ENCODE results near the gene SPATA6L.

Gene SPATA6L

GRCh38 chr9:4665357-4665756, 923 bp downstream of the SPATA6L start:
- Histone ChIP-seq H2BK5ac (ENCODE audit: low read length) (no peak overlapping the region), H3K27ac (ENCODE audit: low read depth, low read length) (no peak overlapping the region), H2BK120ac (ENCODE audit: low read depth, low read length) (no peak overlapping the region), H3K18ac (ENCODE audit: low read length) (no peak overlapping the region), H3K4me3 (ENCODE audit: low read length) (no peak overlapping the region), H3K4ac (ENCODE audit: low read depth, low read length) (no peak overlapping the region), H3K56ac (ENCODE audit: low read length) (no peak overlapping the region), H2BK15ac (replicated peaks; ENCODE audit: low read depth) (no peak overlapping the region), H3K79me2 (ENCODE audit: control insufficient read depth, insufficient read depth, low read length) (no peaks in the 10 kb centered on the region), H3K4me2 (ENCODE audit: low read length) (no peak overlapping the region), H4K5ac (ENCODE audit: low read length) (no peak overlapping the region), H3K79me1 (ENCODE audit: low read length) (peaks cover 3% of the 10 kb centered on the region), H3K36me3 (ENCODE audit: control insufficient read depth, insufficient read depth, low read length) (no peaks in the 10 kb centered on the region), H2AK5ac (ENCODE audit: low read length) (no peak overlapping the region), H3K27me3 (ENCODE audit: insufficient read depth, low read length, poor library complexity) (no peaks in the 10 kb centered on the region), H4K8ac (ENCODE audit: low read depth, low read length) (no peak overlapping the region), H3K4me1 (ENCODE audit: control insufficient read depth, low read depth, low read length) (peaks cover 8% of the 10 kb centered on the region), H3K23ac (ENCODE audit: low read length) (no peak overlapping the region), H3K9ac (ENCODE audit: low read length) (no peak overlapping the region)
- no CpG with 5 or more reads among the region's 2 CpGs for WGBS (ENCODE audit: extremely low coverage, insufficient coverage, low lambda C conversion rate)
- DNase-seq, result peak; percentile 54

- Histone ChIP-seq H2BK5ac (ENCODE audit: low read length) (no peak overlapping the region), H3K56ac (ENCODE audit: low read length) (no peak overlapping the region), H3K79me2 (ENCODE audit: control insufficient read depth, insufficient read depth, low read length) (no peaks in the 10 kb centered on the region), H2BK15ac (replicated peaks; ENCODE audit: low read depth) (no peak overlapping the region), H4K5ac (ENCODE audit: low read length) (no peak overlapping the region), H3K27ac (ENCODE audit: low read depth, low read length) (no peak overlapping the region), H3K23ac (ENCODE audit: low read length) (no peak overlapping the region), H3K27me3 (ENCODE audit: insufficient read depth, low read length, poor library complexity) (no peaks in the 10 kb centered on the region), H3K9ac (ENCODE audit: low read length) (peak overlapping the region; percentile 15), H2BK120ac (ENCODE audit: low read depth, low read length) (no peak overlapping the region), H2AK5ac (ENCODE audit: low read length) (no peak overlapping the region), H3K4me3 (ENCODE audit: low read length) (no peak overlapping the region), H3K18ac (ENCODE audit: low read length) (no peak overlapping the region), H3K79me1 (ENCODE audit: low read length) (peaks cover 3% of the 10 kb centered on the region), H3K36me3 (ENCODE audit: control insufficient read depth, insufficient read depth, low read length) (no peaks in the 10 kb centered on the region), H3K4ac (ENCODE audit: low read depth, low read length) (no peak overlapping the region), H3K4me1 (ENCODE audit: control insufficient read depth, low read depth, low read length) (peaks cover 8% of the 10 kb centered on the region), H4K8ac (ENCODE audit: low read depth, low read length) (no peak overlapping the region), H3K4me2 (ENCODE audit: low read length) (peak overlapping the region; percentile 12)
- DNase-seq, result no peak
- no CpG with 5 or more reads among the region's 3 CpGs for WGBS (ENCODE audit: extremely low coverage, insufficient coverage, low lambda C conversion rate)
Measured at GRCh38 chr9:4663956-4664355, 2.3 kb downstream of the SPATA6L start.

- Histone ChIP-seq H3K18ac (ENCODE audit: low read length) (no peak overlapping the region), H2BK15ac (replicated peaks; ENCODE audit: low read depth) (no peak overlapping the region), H2BK120ac (ENCODE audit: low read depth, low read length) (no peak overlapping the region), H4K5ac (ENCODE audit: low read length) (no peak overlapping the region), H3K27ac (ENCODE audit: low read depth, low read length) (no peak overlapping the region), H3K4me3 (ENCODE audit: low read length) (no peak overlapping the region), H3K23ac (ENCODE audit: low read length) (no peak overlapping the region), H3K4ac (ENCODE audit: low read depth, low read length) (no peak overlapping the region), H3K79me1 (ENCODE audit: low read length) (peaks cover 3% of the 10 kb centered on the region), H4K8ac (ENCODE audit: low read depth, low read length) (no peak overlapping the region), H3K4me2 (ENCODE audit: low read length) (peak overlapping the region; percentile 73), H3K56ac (ENCODE audit: low read length) (peak overlapping the region; percentile 91), H3K27me3 (ENCODE audit: insufficient read depth, low read length, poor library complexity) (no peaks in the 10 kb centered on the region), H3K9ac (ENCODE audit: low read length) (peak overlapping the region; percentile 67), H2AK5ac (ENCODE audit: low read length) (no peak overlapping the region), H3K79me2 (ENCODE audit: control insufficient read depth, insufficient read depth, low read length) (no peaks in the 10 kb centered on the region), H2BK5ac (ENCODE audit: low read length) (no peak overlapping the region), H3K36me3 (ENCODE audit: control insufficient read depth, insufficient read depth, low read length) (no peaks in the 10 kb centered on the region), H3K4me1 (ENCODE audit: control insufficient read depth, low read depth, low read length) (peaks cover 8% of the 10 kb centered on the region)
- DNase-seq, result peak; percentile 61
- WGBS (ENCODE audit: extremely low coverage, insufficient coverage, low lambda C conversion rate), result no CpG with 5 or more reads among the region's 13 CpGs
Measured at GRCh38 chr9:4662989-4663792, 3.1 kb downstream of the SPATA6L start.

DNA sequence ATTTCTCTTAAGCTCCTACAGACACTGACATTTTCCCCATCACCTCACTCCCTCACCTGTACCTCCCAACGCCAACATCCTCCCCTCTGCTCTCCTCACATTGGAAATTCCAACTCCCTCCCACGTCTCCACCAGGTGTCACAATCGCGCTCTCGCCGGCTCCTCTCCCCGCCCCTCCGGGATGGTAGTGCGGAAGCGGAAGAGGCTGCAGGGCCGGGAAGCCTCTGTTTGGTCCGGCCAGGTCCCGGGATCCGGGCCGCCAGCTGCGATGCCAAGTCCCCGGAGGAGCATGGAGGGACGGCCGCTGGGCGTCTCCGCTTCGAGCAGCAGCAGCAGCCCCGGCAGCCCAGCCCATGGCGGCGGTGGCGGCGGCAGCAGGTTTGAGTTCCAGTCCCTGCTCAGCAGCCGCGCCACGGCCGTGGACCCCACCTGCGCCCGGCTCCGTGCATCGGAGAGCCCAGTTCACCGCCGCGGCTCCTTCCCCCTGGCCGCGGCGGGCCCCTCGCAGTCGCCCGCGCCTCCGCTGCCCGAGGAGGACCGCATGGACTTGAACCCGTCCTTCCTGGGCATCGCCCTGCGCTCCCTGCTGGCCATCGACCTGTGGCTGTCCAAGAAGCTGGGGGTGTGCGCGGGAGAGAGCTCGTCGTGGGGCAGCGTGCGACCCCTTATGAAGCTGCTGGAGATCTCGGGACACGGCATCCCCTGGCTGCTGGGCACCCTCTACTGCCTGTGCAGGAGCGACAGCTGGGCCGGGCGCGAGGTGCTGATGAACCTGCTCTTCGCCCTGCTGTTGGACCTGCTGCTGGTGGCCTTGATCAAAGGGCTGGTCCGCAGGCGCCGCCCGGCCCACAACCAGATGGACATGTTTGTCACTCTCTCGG, 3.9 kb downstream of the SPATA6L start, which contains the start of gene PLPP6:
TSS of gene PLPP6 (plus strand) at position 187 of the 881 bp plus-strand sequence. CDS start at position 269, 82 bp downstream.
- peak within 1 kb of the TSS; percentile 8 for H3K4ac ChIP-seq (ENCODE audit: low read depth, low read length)
- peak; percentile 97 for DNase-seq
- no CpG with 5 or more reads among the region's 70 CpGs for WGBS (ENCODE audit: extremely low coverage, insufficient coverage, low lambda C conversion rate)

GRCh38 chr9:4661611-4662010, 4.7 kb downstream of the SPATA6L start:
- H2BK120ac ChIP-seq (ENCODE audit: low read depth, low read length), result no peak overlapping the region
- no peak overlapping the region for H3K4me3 ChIP-seq (ENCODE audit: low read length)
- H3K27me3 ChIP-seq (ENCODE audit: insufficient read depth, low read length, poor library complexity), result no peaks in the 10 kb centered on the region
- H3K79me1 ChIP-seq (ENCODE audit: low read length), result peaks cover 3% of the 10 kb centered on the region
- no peak overlapping the region for H2BK15ac ChIP-seq (replicated peaks; ENCODE audit: low read depth)
- H4K8ac ChIP-seq (ENCODE audit: low read depth, low read length), result no peak overlapping the region
- DNase-seq, result no peak
- WGBS (ENCODE audit: extremely low coverage, insufficient coverage, low lambda C conversion rate), result no CpG with 5 or more reads among the region's 5 CpGs
- H3K56ac ChIP-seq (ENCODE audit: low read length), result no peak overlapping the region
- no peak overlapping the region for H4K5ac ChIP-seq (ENCODE audit: low read length)
- H3K4ac ChIP-seq (ENCODE audit: low read depth, low read length), result no peak overlapping the region
- no peak overlapping the region for H2AK5ac ChIP-seq (ENCODE audit: low read length)
- no peak overlapping the region for H3K23ac ChIP-seq (ENCODE audit: low read length)
- H3K4me1 ChIP-seq (ENCODE audit: control insufficient read depth, low read depth, low read length), result peaks cover 8% of the 10 kb centered on the region
- H3K18ac ChIP-seq (ENCODE audit: low read length), result no peak overlapping the region
- no peaks in the 10 kb centered on the region for H3K36me3 ChIP-seq (ENCODE audit: control insufficient read depth, insufficient read depth, low read length)
- no peak overlapping the region for H3K27ac ChIP-seq (ENCODE audit: low read depth, low read length)
- no peak overlapping the region for H3K9ac ChIP-seq (ENCODE audit: low read length)
- no peak overlapping the region for H2BK5ac ChIP-seq (ENCODE audit: low read length)
- H3K79me2 ChIP-seq (ENCODE audit: control insufficient read depth, insufficient read depth, low read length), result no peaks in the 10 kb centered on the region
- no peak overlapping the region for H3K4me2 ChIP-seq (ENCODE audit: low read length)

More for the DNA sequence above, 3.9 kb downstream of the SPATA6L start, which contains the start of gene PLPP6:
- Histone ChIP-seq H3K23ac (ENCODE audit: low read length) (no peak within 1 kb of the TSS), H3K79me1 (ENCODE audit: low read length) (peaks cover 3% of the 10 kb centered on the region), H3K27ac (ENCODE audit: low read depth, low read length) (peak within 1 kb of the TSS; percentile 18), H3K4me3 (ENCODE audit: low read length) (peak within 1 kb of the TSS; percentile 67), H3K56ac (ENCODE audit: low read length) (peak within 1 kb of the TSS; percentile 91), H4K8ac (ENCODE audit: low read depth, low read length) (peak within 1 kb of the TSS; percentile 57), H3K36me3 (ENCODE audit: control insufficient read depth, insufficient read depth, low read length) (no peaks in the 10 kb centered on the region), H3K79me2 (ENCODE audit: control insufficient read depth, insufficient read depth, low read length) (no peaks in the 10 kb centered on the region), H3K9ac (ENCODE audit: low read length) (peak within 1 kb of the TSS; percentile 67), H4K5ac (ENCODE audit: low read length) (no peak within 1 kb of the TSS), H2BK5ac (ENCODE audit: low read length) (peak within 1 kb of the TSS; percentile 40), H3K4me1 (ENCODE audit: control insufficient read depth, low read depth, low read length) (peaks cover 8% of the 10 kb centered on the region), H3K4me2 (ENCODE audit: low read length) (peak within 1 kb of the TSS; percentile 73), H2BK15ac (replicated peaks; ENCODE audit: low read depth) (no peak within 1 kb of the TSS), H2AK5ac (ENCODE audit: low read length) (no peak within 1 kb of the TSS), H2BK120ac (ENCODE audit: low read depth, low read length) (no peak within 1 kb of the TSS), H3K27me3 (ENCODE audit: insufficient read depth, low read length, poor library complexity) (no peaks in the 10 kb centered on the region), H3K18ac (ENCODE audit: low read length) (peak within 1 kb of the TSS; percentile 53)
